ENCODE data around the gene KTN1. TPM values are rescaled to one million over a fixed set of nuclear protein-coding genes. Genes with fewer than 3 reads are reported as not detected.

The KTN1 gene
- total RNA-seq, 1 donor, result 167 TPM

- peak; percentile 36 for DNase-seq (ENCODE audit: low read depth)
- H3K4me3 ChIP-seq (ENCODE audit: low read depth, low read length), result no peak overlapping the region
- TF ChIP-seq CTCF (IDR thresholded peaks at IDR 0.05; ENCODE audit: insufficient read depth, low read depth, low read length), result no peak
Measured at GRCh38 chr14:55711175-55711811, 131.3 kb downstream of the KTN1 start.

GRCh38 chr14:55712491-55712890 lies 132.5 kb downstream of the KTN1 start:
- H3K4me3 ChIP-seq (ENCODE audit: low read depth, low read length), result no peak overlapping the region
- no peak for DNase-seq (ENCODE audit: low read depth)
- no peak for TF ChIP-seq CTCF (IDR thresholded peaks at IDR 0.05; ENCODE audit: insufficient read depth, low read depth, low read length)

- peak; percentile 28 for DNase-seq (ENCODE audit: low read depth)
- no peak for TF ChIP-seq CTCF (IDR thresholded peaks at IDR 0.05; ENCODE audit: insufficient read depth, low read depth, low read length)
- H3K4me3 ChIP-seq (ENCODE audit: low read depth, low read length), result no peak overlapping the region
Measured at GRCh38 chr14:55713486-55713885, 133.5 kb downstream of the KTN1 start.

GRCh38 chr14:55715889-55716288 lies 135.9 kb downstream of the KTN1 start:
- peak; percentile 87 for DNase-seq (ENCODE audit: low read depth)
- TF ChIP-seq CTCF (IDR thresholded peaks at IDR 0.05; ENCODE audit: insufficient read depth, low read depth, low read length), result no peak
- no peak overlapping the region for H3K4me3 ChIP-seq (ENCODE audit: low read depth, low read length)

- no peak overlapping the region for H3K4me3 ChIP-seq (ENCODE audit: low read depth, low read length)
- DNase-seq (ENCODE audit: low read depth), result no peak
- no peak for TF ChIP-seq CTCF (IDR thresholded peaks at IDR 0.05; ENCODE audit: insufficient read depth, low read depth, low read length)
Measured at GRCh38 chr14:55717621-55718020, 137.6 kb downstream of the KTN1 start.

- no peak for DNase-seq (ENCODE audit: low read depth)
- no peak overlapping the region for H3K4me3 ChIP-seq (ENCODE audit: low read depth, low read length)
- TF ChIP-seq CTCF (IDR thresholded peaks at IDR 0.05; ENCODE audit: insufficient read depth, low read depth, low read length), result no peak
Measured at GRCh38 chr14:55718551-55718950, 138.5 kb downstream of the KTN1 start.

- TF ChIP-seq CTCF (IDR thresholded peaks at IDR 0.05; ENCODE audit: insufficient read depth, low read depth, low read length), result no peak
- no peak for DNase-seq (ENCODE audit: low read depth)
- H3K4me3 ChIP-seq (ENCODE audit: low read depth, low read length), result no peak overlapping the region
Measured at GRCh38 chr14:55720796-55721195, 140.8 kb downstream of the KTN1 start.

Data from fibroblast of villous mesenchyme (primary cell).